Superior temporal gyrus (tissue), 1 donor: Measurements from ENCODE around the gene CAAP1.
"Not testable (repeated sequence)": the region's sequence is repeated elsewhere in the genome, so short reads cannot be mapped to it uniquely, and the experiment has no call there.

Experiments
- DNase-seq: peaks from one replicate; pipeline ENCODE4 v3.0.0-alpha.2; 2016; ENCODE audit errors: extremely low spot score

The CAAP1 gene

GRCh38 chr9:26833792-26834191, 58.8 kb downstream of the CAAP1 start:
- no peak for DNase-seq

GRCh38 chr9:26828391-26828955, 64.1 kb downstream of the CAAP1 start:
- DNase-seq = not testable (repeated sequence)

GRCh38 chr9:26814799-26815198, 77.8 kb downstream of the CAAP1 start:
- no peak for DNase-seq

GRCh38 chr9:26813247-26813646, 79.4 kb downstream of the CAAP1 start:
- no peak for DNase-seq

- DNase-seq = no peak
Measured at GRCh38 chr9:26812217-26812616, 80.4 kb downstream of the CAAP1 start.

- DNase-seq = no peak
Measured at GRCh38 chr9:26811106-26811505, 81.5 kb downstream of the CAAP1 start.

GRCh38 chr9:26809795-26810194, 82.8 kb downstream of the CAAP1 start:
- DNase-seq = no peak

- DNase-seq = no peak
Measured at GRCh38 chr9:26807161-26807560, 85.4 kb downstream of the CAAP1 start.

GRCh38 chr9:26802921-26803320, 89.7 kb downstream of the CAAP1 start:
- no peak for DNase-seq

GRCh38 chr9:26801772-26802171, 90.8 kb downstream of the CAAP1 start:
- DNase-seq = no peak

- DNase-seq = no peak
Measured at GRCh38 chr9:26800322-26800721, 92.3 kb downstream of the CAAP1 start.

- no peak for DNase-seq
Measured at GRCh38 chr9:26791274-26791673, 101.3 kb downstream of the CAAP1 start.
